HG03520 (cell line): ENCODE results near the gene GABRR2.

Source experiments
- ATAC-seq: cut with Tn5 transposase; IDR thresholded peaks from one replicate; pipeline ENCODE4 v1.9.1; 2021; ENCODE audit warnings: mild to moderate bottlenecking, moderate library complexity; ENCODE audit not compliant: unreplicated experiment

The GABRR2 gene

DNA sequence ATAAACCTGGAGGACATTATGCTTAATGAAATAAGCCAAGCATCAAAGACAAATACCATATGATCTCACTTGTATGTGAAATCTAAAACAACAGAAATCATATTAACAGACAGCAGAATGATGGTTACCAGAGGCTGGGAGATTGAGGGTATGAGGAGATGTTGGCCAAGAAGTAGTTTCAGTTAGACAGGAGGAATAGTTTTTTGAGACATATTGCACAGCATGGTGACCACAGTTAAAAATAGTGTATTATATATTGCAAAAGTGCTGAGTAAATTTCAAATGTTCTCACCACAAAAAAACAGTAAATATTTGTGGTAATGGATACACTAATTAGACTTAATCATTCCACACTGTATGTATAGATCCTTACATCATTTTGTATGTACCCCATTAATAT, 99.7 kb downstream of the GABRR2 start:
- no peak for ATAC-seq

DNA sequence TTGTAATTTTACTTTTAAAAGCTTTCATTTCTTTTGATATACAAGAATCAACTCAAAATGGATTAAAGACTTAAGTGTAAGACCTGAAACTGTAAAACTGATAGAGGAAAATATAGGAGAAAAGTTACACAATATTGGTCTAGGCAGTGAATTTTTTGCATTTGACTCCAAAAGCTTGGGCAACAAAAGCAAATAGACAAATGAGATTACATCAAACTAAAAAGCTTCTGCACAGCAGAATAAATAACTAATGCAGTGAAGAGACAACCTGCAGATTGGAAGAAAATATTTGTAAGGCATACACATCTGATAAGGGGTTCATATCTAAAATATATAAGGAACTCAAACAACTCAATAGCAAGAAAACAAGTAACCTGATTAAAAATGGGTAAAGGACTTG, 100.9 kb downstream of the GABRR2 start:
- ATAC-seq = no peak

DNA sequence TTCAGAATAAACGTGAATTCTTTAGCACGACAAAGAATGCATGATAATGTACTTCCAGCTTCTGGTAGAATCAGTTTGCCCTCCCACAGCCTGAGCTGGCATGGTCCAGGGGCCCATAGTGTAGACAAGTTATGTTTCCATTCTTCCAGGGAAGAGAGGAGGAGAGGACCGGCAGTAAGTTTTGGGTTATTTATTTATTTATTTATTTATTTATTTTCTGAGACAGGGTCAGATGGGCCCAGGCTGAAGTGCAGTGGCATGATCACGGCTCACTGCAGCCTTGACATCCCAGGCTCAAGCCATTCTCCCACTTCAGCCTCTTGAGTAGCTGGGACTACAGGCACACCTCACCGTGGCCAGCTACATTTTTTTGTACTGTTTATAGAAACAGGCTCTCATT, 102.6 kb downstream of the GABRR2 start:
- no peak for ATAC-seq

DNA sequence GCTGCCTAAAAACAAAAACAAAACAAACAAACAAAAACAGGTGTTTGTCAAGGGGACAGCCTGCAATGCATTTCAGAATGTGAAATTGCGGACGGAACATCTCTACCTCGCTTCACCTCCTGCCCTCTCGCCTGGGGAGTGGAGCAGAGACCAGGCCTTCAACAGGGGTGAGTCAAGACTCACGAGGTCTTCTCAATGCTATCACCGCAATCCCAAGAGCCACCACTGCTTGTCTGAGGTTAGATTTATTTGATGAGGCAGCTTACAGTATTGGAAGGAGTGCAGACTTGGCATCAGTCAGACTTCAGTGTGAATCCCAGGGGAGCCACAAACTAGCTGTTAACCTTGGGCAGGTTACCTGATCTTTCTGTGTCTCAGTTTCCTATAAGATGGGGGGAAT, 105.6 kb downstream of the GABRR2 start:
- ATAC-seq = no peak

DNA sequence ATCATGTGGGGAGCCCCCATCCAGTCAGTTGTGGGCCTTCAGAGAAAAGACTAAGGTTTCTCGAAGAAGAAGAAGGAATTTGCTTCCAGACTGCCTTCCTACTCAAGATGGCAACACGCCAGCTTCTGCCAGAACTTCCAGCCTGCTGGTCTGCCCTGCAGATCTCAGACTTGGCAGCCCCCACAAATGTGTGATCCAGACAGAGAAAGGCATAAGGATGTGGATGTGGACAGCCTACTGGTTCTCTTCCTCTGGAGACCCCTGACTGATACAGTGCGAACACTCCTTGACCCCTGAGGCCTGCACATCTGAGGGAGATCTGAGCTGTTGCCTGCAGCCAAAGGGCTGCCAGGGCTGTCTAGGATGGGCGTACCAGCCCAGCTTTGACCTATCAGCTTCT, 106.5 kb downstream of the GABRR2 start:
- ATAC-seq = no peak
